C4-2B (cell line): ENCODE data around the gene NRXN3.

Source experiments
- ZFX ChIP-seq: fragments of 450-650 bp; IDR thresholded peaks from 2 replicates; pipeline ENCODE4 v1.6.1; 2017
- TF ChIP-seq, protein P1 (sequence below): fragments of 450-650 bp; conservative IDR thresholded peaks from 2 replicates; pipeline ENCODE4 v1.5.1; 2017; ENCODE audit warnings: mild to moderate bottlenecking

DNA sequence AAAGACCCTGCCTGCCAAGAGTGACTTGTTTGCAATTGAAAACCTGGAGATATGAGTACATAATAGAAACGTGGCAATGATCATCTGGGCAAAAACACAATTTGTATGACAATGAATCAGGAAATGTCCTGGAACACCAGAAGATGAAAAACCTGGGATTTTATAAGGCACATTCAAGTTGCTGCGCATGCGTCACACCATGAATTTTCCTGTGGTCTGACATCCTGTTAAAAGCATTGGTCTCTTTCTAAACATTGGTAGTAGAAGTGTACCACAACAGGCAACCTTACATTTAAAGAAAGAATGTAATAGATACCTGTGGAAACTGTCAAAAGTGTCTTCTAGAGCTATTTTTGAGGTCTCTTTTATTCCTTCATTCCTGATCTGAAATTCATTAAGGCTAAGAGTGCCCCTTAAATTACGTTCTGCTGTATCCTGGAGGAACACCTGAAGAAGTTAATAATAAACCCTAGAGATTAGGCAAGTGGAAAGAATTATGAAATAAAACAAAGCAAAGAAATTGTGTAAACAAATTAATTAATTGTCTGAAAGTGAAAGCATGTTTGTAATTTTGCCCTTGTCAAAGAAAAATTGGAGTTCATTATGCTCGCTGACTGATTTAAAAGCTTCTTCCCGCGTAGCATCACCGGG is 1364.7 kb downstream of the NRXN3 start:
- TF ChIP-seq, protein P1, sequence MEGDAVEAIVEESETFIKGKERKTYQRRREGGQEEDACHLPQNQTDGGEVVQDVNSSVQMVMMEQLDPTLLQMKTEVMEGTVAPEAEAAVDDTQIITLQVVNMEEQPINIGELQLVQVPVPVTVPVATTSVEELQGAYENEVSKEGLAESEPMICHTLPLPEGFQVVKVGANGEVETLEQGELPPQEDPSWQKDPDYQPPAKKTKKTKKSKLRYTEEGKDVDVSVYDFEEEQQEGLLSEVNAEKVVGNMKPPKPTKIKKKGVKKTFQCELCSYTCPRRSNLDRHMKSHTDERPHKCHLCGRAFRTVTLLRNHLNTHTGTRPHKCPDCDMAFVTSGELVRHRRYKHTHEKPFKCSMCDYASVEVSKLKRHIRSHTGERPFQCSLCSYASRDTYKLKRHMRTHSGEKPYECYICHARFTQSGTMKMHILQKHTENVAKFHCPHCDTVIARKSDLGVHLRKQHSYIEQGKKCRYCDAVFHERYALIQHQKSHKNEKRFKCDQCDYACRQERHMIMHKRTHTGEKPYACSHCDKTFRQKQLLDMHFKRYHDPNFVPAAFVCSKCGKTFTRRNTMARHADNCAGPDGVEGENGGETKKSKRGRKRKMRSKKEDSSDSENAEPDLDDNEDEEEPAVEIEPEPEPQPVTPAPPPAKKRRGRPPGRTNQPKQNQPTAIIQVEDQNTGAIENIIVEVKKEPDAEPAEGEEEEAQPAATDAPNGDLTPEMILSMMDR, result no peak
- no peak for TF ChIP-seq ZFX
